Activated CD8-positive, alpha-beta memory T cell treated with anti-CD3 and anti-CD28 coated beads, Interleukin-2, amount 50 U/mL, for 24 hours (primary cell): ENCODE data around the gene FOXN3.

ENCODE experiments used
- DNase-seq: peaks from one replicate; pipeline ENCODE4 v3.0.0-alpha.2; 2020; ENCODE audit errors: extremely low read depth

Gene FOXN3

DNA sequence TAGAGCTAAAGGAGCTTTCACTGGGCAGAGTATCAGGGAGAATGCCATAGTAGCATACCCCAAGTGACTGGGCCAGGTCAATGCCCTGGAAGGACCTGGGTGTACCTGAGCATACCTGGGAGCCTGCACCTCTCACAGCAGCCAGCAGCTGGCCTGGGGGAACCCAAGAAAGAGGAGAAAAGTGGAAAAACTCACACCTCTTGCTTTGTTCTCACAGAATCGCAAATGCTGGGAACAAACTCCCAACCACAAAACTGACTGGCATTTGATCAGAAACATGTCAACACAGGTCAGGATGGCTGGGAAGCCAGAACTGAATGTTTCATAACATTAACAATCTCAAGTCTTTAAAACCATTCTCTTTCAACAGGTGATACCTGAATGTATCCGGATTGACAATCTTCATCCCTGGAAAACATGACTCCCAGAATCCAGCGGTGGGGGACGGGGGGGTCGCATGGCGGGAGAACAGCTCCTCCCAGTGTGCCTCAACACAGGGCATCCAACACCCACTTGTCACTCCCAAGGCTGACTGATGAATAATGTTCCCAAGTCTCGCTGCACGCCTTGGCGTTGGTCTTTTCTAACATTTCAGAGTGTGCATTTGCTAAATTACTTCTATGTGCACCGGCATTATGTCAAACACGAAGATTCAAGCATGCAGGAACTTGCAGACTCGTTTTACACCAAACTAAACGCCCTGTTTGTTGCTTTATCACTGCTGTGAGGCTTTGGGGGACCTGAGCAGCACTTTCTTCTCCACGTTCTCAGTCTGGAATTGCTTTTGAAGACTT is 7.9 kb downstream of the FOXN3 start:
- no peak for DNase-seq

- no peak for DNase-seq
These were observed 9.2 kb downstream of the FOXN3 start for GRCh38 chr14:89407856-89408255.

DNA sequence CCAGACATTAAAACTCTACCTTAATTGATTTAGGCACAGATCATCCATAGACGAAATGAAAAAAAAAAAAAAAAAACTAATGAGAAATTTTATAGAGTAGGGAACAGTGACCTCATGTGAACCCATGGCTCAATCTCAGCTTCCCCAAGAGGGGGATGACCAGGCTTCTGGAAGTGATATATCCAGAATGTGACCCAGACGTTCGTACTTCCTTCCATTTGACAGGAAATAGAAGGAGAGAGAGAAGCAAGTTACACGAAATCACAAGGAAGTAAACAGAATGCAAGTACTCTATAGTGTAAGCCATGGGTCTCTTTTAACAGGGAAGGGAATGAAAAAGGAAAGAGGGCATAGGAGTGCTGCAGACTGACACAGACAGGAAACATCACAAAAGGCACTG is 10.1 kb downstream of the FOXN3 start:
- DNase-seq = no peak

- no peak for DNase-seq
These were observed 10.7 kb downstream of the FOXN3 start for GRCh38 chr14:89406361-89406760.

DNA sequence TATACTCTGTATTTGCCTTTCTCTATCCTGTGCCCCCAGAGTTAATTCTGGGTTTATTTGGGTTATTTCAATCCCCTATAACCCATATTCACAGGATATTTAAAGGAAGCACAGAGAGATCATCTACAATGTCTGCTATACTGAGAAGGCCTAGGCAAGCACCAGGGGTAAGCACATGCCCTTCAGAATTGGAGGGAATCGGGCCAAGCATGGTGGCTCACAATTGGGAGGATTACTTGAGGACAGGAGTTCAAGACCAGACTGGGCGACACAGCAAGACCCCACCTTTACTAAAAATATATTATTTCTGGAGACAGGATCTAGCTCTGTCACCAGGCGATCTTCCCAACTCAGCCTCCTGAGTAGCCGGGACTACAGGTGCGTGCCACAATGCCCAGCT is 11.3 kb downstream of the FOXN3 start:
- no peak for DNase-seq

DNA sequence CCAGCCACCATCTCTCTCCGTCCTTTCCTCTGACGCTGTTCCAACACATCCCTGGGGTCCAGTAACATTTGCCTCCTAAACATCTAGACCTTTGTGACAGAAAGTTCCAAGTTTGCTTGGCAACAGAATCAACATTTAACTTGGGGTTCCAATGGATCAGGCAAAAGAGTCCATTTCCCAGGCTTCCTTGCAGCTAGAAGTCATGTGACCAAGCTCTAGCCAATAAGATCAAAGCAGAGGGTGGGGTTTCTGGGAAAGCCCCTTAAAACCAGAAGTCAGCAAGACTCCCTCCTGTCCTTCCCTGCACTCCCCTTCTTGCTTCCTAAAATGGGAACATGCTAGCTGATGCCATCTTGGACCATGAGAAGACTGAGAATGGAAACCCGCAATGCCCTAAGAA is 14.7 kb downstream of the FOXN3 start:
- no peak for DNase-seq

GRCh38 chr14:89401761-89402160 is 15.3 kb downstream of the FOXN3 start:
- no peak for DNase-seq

DNA sequence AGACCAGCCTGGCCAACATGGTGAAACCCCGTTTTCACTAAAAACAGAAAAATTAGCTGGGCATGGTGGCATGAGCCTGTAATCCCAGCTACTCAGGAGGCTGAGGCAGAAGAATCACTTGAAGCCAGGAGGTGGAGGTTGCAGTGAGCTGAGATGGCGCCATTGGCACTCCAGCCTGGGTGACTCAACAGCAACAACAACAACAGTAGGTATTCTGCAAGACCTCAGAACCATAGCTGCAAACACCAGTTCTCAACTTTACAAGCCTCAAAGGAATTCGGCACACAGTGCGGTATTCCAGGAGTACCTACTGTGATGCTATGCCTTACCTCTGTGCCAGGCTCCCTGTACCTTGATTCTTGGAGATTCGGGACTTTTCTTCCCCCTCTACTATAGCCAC is 15.8 kb downstream of the FOXN3 start:
- DNase-seq = no peak

- DNase-seq = no peak
These were observed 16.5 kb downstream of the FOXN3 start for GRCh38 chr14:89400529-89400928.

DNA sequence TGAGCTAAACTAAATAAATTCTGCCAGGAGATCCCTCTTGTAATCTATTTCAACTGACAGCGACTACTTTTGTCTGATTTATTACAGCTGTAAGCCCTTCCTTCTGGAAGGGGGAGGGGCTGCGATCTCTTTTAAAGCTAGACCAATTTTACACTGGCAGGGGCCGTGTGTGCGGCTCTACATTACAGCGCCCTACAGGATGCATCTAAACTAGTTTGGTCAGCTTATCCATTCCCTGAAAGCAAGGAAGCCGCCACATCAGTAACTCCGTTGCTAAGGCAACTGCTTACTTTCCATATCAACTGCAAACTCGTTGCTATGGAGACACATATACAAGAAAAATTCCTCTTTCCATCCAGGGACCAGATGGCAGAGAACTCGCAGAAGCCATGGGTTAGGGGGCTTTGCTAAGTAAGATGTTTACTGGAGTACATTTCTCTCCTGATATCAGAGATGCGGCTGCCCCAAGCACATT is 17.4 kb downstream of the FOXN3 start:
- no peak for DNase-seq

GRCh38 chr14:89399157-89399556 is 17.9 kb downstream of the FOXN3 start:
- no peak for DNase-seq

- no peak for DNase-seq
These were observed 19.3 kb downstream of the FOXN3 start for GRCh38 chr14:89397569-89398230.

DNA sequence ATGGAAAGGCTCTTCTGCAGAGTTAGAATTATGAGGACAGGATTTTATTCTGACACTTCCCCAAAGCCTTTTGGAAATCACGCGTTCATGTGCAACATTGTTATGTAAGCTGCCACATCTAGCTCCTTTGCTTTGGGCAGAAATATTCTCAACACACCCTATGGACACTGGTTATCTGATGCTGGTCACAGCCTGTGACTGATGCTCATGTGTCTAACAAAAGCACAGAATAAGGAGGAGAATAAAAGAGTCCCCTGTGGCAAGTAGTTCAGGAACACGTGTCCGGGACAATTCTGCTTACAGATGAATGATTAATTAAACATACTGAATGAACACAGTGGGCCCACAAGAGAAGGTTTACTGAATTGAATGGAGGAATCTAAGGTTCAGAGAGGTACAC is 22.1 kb downstream of the FOXN3 start:
- no peak for DNase-seq

DNA sequence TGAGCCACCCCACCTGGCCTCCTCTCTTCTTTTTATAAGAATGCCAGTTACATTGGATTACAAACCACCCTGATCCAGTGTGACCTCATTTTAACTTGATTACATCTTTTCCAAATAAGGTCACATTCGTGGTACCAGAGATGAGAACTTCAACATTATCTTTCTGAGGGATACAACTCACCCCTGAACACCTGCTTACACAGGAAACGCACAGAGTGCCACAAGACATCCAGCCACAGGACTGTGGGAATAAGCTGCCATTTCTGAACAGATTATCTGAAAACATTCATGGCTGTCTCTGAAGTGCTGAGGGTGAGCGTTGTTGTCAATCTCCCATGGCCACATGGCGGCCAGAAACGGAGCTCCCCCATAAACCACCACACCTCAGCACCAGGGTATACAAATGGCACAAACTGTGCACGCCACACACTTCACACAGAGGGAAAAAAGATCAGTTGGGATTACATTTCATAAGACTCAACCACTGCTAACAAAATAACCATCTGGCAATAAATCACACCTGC is 23.7 kb downstream of the FOXN3 start:
- DNase-seq = no peak

- DNase-seq = no peak
These were observed 24.9 kb downstream of the FOXN3 start for GRCh38 chr14:89392181-89392580.

DNA sequence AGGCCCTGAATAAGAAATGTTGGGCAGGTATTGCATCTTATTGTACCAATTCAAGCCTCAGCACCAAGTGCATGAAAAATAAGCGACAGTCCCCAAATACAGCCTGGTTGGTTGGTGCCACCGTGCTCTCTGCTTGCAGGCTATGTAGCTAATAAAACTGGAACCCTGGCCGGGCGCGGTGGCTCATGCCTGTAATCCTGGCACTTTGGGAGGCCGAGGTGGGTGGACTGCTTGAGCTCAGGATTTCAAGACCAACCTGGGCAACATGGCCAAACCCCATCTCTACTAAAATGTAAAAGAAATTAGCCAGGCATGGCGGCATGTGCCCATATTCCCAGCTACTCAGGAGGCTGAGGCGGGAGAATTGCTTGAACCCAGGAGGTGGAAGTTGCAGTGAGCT is 25.5 kb downstream of the FOXN3 start:
- DNase-seq = no peak

DNA sequence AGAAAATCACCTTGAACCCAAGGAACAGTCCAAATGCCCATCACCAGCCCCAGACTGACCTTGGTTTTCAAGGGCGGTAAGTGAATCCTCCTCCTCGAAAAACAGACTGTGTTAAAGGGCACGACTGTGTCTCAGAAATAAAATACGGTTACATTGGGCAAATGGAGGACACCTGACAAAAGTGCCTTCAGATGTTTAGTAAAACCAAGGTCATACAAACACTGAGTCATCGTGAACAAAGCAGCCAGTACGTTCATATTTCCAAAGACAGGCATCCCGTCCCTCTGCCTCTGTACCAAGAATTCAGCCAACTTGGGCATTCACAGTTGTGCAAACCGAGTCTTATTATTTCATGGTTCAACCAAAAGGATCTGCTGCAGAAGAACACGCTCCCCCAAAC is 25.9 kb downstream of the FOXN3 start:
- no peak for DNase-seq

DNA sequence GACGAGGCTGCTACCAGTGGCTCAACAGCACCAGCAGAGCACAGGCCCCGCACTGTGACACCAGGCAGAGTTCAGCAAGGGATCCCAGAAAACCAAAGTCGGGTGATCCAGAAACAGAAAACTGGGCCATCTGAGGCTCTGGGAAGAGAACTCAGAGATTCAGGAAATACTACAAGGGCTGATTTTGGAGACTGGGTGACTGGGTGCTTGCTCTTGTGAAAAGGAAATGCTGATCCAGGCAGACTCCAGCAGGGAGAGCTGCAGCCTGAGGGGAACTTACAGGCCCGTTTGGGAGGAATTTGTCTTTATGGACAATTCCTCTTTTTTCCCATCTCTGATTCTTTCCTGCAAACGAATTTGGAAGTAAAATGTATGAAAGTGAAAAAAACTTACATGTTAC is 28.2 kb downstream of the FOXN3 start:
- DNase-seq = no peak

GRCh38 chr14:89387922-89388685 is 28.9 kb downstream of the FOXN3 start:
- no peak for DNase-seq

DNA sequence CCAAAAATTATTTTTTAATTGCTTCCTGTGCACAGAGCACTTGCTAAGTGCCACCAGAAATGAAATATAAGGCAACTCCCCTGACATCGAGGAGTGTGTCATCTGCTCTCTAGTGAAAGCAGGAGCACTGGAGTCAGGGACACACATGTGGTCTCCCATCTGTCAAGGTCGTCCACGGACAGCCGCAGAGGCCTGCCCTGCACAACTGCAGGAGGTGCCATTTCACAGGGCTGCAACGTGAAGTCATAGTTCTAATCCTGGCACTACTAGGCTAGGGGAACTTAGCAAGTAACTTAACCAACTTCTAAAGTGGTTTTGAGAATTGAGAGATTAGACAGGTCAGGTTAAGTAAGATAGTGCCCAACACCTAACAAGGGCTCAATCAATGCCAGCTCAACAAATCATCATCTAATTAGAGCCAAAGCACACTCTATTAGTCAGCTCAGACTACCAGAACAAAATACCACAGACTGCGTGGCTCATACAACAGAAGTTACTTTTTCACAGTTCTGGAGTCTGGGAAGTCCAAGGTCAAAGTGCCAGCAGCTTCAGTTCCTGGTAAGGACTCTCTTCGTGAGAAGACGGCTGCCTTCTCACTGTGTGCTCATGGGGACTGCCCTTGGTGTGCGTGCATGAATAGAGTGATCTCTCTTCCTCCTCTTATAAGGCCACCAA is 30.7 kb downstream of the FOXN3 start:
- DNase-seq = no peak

DNA sequence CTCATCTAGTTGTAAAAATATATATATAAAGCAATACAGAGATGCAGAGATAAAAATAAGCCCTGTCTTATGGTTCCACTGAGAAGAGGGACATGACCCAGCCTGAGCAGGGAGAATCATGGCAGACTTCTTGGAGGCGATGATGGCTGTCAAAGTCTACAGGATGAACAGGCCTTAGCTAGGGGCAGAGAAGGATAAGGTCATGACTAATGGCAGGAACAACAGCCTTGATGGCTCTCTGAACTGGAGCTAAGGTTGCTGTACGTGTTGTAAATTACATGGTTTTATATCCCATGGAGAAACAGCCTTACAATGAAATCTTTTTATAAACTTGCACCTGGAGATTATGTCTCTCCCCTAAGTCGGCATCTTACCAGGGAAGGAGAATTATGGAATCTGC is 32.4 kb downstream of the FOXN3 start:
- no peak for DNase-seq

GRCh38 chr14:89384023-89384422 is 33.0 kb downstream of the FOXN3 start:
- DNase-seq = no peak
